ENCODE data around the gene SLC6A1. TPM values are rescaled to one million over a fixed set of nuclear protein-coding genes. Genes with fewer than 3 reads are reported as not detected.

Gene SLC6A1
- total RNA-seq, 1 experiment from 2014 or later = not detected

DNA sequence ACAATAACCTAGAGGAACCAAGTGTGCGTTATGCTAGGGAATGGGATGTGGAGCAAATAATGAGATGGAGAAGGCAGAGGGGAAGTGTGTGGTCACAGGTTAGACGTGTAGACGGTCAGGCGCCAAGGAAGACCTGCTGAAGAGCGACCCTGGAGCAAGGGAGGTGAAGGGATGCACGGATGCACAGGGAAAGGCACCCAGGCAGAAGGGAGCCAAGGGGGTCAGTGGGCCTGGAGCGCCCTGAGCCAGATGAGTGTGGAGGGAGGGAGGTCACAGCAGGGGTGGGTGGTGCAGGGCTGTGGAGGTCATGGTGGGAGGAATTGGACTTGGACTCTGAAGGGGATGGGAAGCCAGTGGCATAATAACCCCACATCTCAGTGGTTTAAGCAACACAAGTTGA is 70.2 kb downstream of the SLC6A1 start:
- Histone ChIP-seq H3K9me3 (ENCODE audit: low read depth, low read length, poor library complexity, severe bottlenecking) (peaks cover 4% of the 10 kb centered on the region), H3K4me3 (ENCODE audit: low read depth, low read length, poor library complexity, severe bottlenecking) (no peak overlapping the region), H3K27ac (ENCODE audit: low read depth, low read length, poor library complexity, severe bottlenecking) (no peak overlapping the region), H3K4me1 (ENCODE audit: insufficient read depth, low read length, poor library complexity, severe bottlenecking) (peaks cover 9% of the 10 kb centered on the region), H3K36me3 (ENCODE audit: insufficient read depth, low read length, poor library complexity, severe bottlenecking) (no peaks in the 10 kb centered on the region), H3K27me3 (replicated peaks; ENCODE audit: insufficient read depth, low read depth, low read length, poor library complexity) (no peaks in the 10 kb centered on the region)
- BruUV-seq (replicated peaks) = no TSS peak
- ChIA-PET POLR2A (ENCODE audit: low non-redundant PET) (no interaction called here), CTCF (no interaction called here)
- TF ChIP-seq, protein P1, sequence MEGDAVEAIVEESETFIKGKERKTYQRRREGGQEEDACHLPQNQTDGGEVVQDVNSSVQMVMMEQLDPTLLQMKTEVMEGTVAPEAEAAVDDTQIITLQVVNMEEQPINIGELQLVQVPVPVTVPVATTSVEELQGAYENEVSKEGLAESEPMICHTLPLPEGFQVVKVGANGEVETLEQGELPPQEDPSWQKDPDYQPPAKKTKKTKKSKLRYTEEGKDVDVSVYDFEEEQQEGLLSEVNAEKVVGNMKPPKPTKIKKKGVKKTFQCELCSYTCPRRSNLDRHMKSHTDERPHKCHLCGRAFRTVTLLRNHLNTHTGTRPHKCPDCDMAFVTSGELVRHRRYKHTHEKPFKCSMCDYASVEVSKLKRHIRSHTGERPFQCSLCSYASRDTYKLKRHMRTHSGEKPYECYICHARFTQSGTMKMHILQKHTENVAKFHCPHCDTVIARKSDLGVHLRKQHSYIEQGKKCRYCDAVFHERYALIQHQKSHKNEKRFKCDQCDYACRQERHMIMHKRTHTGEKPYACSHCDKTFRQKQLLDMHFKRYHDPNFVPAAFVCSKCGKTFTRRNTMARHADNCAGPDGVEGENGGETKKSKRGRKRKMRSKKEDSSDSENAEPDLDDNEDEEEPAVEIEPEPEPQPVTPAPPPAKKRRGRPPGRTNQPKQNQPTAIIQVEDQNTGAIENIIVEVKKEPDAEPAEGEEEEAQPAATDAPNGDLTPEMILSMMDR (conservative IDR thresholded peaks at IDR 0.05; ENCODE audit: low read depth, low read length) = no peak
- no peak for TF ChIP-seq EZH2 (IDR thresholded peaks at IDR 0.05; ENCODE audit: borderline replicate concordance, low read depth, low read length, poor library complexity, severe bottlenecking)
- intact Hi-C loops (cut with micrococcal nuclease; ENCODE audit: unreplicated experiment) = no loop called here
- DNase-seq (ENCODE audit: low spot score) = no peak

DNA sequence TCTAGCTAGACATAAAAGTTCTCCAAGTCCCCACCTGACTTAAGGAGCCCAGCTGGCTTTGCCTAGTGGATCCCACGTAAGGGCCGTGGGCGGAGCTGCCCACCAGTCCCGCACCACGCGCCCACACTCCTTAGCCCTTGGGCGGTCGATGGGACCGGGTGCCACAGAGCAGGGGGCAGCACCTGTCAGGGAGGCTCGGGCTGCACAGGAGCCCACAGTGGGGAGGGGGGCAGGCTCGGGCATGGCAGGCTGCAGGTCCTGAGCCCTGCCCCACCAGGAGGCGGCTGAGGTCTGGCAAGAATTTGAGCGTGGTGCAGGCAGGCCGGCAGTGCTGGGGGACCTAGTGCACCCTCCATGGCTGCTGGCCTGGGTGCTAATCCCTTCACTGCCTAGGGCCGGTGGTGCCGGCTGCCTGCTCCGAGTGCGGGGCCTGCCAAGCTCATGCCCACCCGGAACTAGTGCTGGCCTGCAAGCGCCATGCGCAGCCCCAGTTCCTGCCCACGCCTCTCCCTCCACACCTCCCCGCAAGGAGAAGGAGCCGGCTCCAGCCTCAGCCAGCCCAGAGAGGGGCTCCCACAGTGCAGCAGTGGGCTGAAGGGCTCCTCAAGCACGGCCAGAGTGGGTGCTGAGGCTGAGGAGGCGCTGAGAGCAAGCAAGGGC is 78.7 kb downstream of the SLC6A1 start:
- Histone ChIP-seq H3K27me3 (replicated peaks; ENCODE audit: insufficient read depth, low read depth, low read length, poor library complexity) (no peaks in the 10 kb centered on the region), H3K4me3 (ENCODE audit: low read depth, low read length, poor library complexity, severe bottlenecking) (no peak overlapping the region), H3K27ac (ENCODE audit: low read depth, low read length, poor library complexity, severe bottlenecking) (no peak overlapping the region), H3K9me3 (ENCODE audit: low read depth, low read length, poor library complexity, severe bottlenecking) (no peaks in the 10 kb centered on the region), H3K4me1 (ENCODE audit: insufficient read depth, low read length, poor library complexity, severe bottlenecking) (no peaks in the 10 kb centered on the region), H3K36me3 (ENCODE audit: insufficient read depth, low read length, poor library complexity, severe bottlenecking) (no peaks in the 10 kb centered on the region)
- CTCF ChIA-PET = no interaction called here
- TF ChIP-seq EZH2 (IDR thresholded peaks at IDR 0.05; ENCODE audit: borderline replicate concordance, low read depth, low read length, poor library complexity, severe bottlenecking) = no peak
- TF ChIP-seq, protein P1 (conservative IDR thresholded peaks at IDR 0.05; ENCODE audit: low read depth, low read length) = no peak
- no TSS peak for BruUV-seq (replicated peaks)
- POLR2A ChIA-PET (ENCODE audit: low non-redundant PET) = no interaction called here
- DNase-seq (ENCODE audit: low spot score) = no peak
- intact Hi-C loops (cut with micrococcal nuclease; ENCODE audit: unreplicated experiment) = no loop called here

DNA sequence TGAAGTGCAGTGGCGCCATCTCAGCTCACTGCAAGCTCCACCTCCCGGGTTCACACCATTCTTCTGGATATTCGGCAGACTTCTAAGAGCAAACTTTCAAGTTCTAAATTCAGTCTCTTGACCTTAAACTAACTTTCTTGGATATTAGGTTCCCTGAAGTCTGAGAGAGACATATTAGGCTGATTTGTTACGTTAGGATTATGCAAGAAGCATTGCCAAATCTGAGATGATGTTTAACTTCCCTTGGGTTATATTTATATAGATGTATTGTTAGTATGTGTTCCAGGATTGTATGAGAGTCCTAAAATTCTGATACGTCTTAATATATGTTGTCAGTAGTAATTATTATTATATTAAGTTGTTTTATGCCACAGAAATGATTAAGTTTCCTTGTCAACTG is 80.1 kb downstream of the SLC6A1 start:
- H3K9me3 ChIP-seq (ENCODE audit: low read depth, low read length, poor library complexity, severe bottlenecking) = no peaks in the 10 kb centered on the region
- H3K36me3 ChIP-seq (ENCODE audit: insufficient read depth, low read length, poor library complexity, severe bottlenecking) = no peaks in the 10 kb centered on the region
- no peaks in the 10 kb centered on the region for H3K27me3 ChIP-seq (replicated peaks; ENCODE audit: insufficient read depth, low read depth, low read length, poor library complexity)
- POLR2A ChIA-PET (ENCODE audit: low non-redundant PET) = no interaction called here
- no peak overlapping the region for H3K4me3 ChIP-seq (ENCODE audit: low read depth, low read length, poor library complexity, severe bottlenecking)
- no peak for DNase-seq (ENCODE audit: low spot score)
- no peak for TF ChIP-seq EZH2 (IDR thresholded peaks at IDR 0.05; ENCODE audit: borderline replicate concordance, low read depth, low read length, poor library complexity, severe bottlenecking)
- TF ChIP-seq, protein P1 (conservative IDR thresholded peaks at IDR 0.05; ENCODE audit: low read depth, low read length) = no peak
- no TSS peak for BruUV-seq (replicated peaks)
- no peak overlapping the region for H3K27ac ChIP-seq (ENCODE audit: low read depth, low read length, poor library complexity, severe bottlenecking)
- intact Hi-C loops (cut with micrococcal nuclease; ENCODE audit: unreplicated experiment) = no loop called here
- no peaks in the 10 kb centered on the region for H3K4me1 ChIP-seq (ENCODE audit: insufficient read depth, low read length, poor library complexity, severe bottlenecking)
- CTCF ChIA-PET = no interaction called here
